ENCODE data around the gene ACKR1. TPM values are rescaled to one million over a fixed set of nuclear protein-coding genes. Genes with fewer than 3 reads are reported as not detected.

ACKR1 gene
- total RNA-seq, 3 donors from 2014 or later (not counting 1 experiment from before 2014, with no cell fraction given), result not detected

DNA sequence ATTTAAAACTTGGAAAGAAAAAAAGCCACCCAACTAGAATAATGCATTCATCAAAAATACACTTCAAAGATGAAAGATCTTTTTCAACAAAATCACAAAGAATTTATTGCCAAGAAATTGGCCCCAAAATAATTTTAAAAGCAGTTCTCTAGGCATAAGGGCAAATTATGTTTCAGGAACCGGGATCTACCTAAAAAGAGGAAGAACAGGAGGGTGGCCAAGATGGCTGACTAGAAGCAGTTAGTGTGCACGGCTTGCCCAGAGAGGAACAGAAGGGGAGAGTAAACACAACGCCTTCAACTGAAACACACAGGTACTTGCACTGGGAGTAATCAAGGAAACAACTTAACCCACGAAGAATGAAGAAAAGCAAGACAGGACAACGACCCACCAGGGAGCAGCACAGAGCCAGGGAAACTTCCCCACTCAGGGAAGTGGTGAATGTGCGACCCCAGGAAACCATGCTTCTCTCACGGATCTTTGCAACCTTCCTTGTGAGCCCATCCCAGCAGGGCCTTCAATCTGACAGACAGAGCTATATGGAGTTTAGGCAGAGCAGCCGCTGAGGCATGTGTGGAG, 46.1 kb downstream of the ACKR1 start:
- ATAC-seq, result no peak
- DNase-seq, result no peak
- TF ChIP-seq, protein P1, sequence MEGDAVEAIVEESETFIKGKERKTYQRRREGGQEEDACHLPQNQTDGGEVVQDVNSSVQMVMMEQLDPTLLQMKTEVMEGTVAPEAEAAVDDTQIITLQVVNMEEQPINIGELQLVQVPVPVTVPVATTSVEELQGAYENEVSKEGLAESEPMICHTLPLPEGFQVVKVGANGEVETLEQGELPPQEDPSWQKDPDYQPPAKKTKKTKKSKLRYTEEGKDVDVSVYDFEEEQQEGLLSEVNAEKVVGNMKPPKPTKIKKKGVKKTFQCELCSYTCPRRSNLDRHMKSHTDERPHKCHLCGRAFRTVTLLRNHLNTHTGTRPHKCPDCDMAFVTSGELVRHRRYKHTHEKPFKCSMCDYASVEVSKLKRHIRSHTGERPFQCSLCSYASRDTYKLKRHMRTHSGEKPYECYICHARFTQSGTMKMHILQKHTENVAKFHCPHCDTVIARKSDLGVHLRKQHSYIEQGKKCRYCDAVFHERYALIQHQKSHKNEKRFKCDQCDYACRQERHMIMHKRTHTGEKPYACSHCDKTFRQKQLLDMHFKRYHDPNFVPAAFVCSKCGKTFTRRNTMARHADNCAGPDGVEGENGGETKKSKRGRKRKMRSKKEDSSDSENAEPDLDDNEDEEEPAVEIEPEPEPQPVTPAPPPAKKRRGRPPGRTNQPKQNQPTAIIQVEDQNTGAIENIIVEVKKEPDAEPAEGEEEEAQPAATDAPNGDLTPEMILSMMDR (IDR thresholded peaks at IDR 0.05), result no peak
- Histone ChIP-seq H3K4me1 (ENCODE audit: control insufficient read depth, insufficient read depth, low read length) (no peaks in the 10 kb centered on the region), H3K36me3 (ENCODE audit: control insufficient read depth, insufficient read depth, low read length) (no peaks in the 10 kb centered on the region), H3K9me3 (ENCODE audit: control insufficient read depth, insufficient read depth, low read length) (no peaks in the 10 kb centered on the region), H3K27ac (ENCODE audit: low read length) (no peak overlapping the region), H3K27me3 (ENCODE audit: control insufficient read depth, insufficient read depth, low read length) (no peaks in the 10 kb centered on the region), H3K4me3 (ENCODE audit: low read length) (no peak overlapping the region)
- H3K4me3 Mint-ChIP-seq, result no peak overlapping the region
- intact Hi-C loops (cut with micrococcal nuclease), result no loop called here
- no peaks in the 10 kb centered on the region for H3K4me1 Mint-ChIP-seq
- H3K27ac Mint-ChIP-seq, result no peak overlapping the region
- WGBS (ENCODE audit: insufficient coverage), result 81% methylated on average over 8 of the region's 8 CpGs
- peaks cover 8% of the 10 kb centered on the region for H3K36me3 Mint-ChIP-seq
- H3K9me3 Mint-ChIP-seq, result no peaks in the 10 kb centered on the region
- H3K27me3 Mint-ChIP-seq (ENCODE audit: low read depth in 2 of 2), result peaks cover 6 to 45% of the 10 kb centered on the region in 2 donors

Other genes starting within 250 kb of the ACKR1 start
- 100 to 1,000 TPM; 141 to 218 (median 151) TPM for gene IFI16, start 195.0 kb upstream of the ACKR1 start, total RNA-seq
- gene AIM2, start 128.1 kb upstream of the ACKR1 start, total RNA-seq, result 1 to 10 TPM in 1 of 3 donors, not detected in 2; 1.1 TPM
- gene CADM3, start 33.3 kb upstream of the ACKR1 start, total RNA-seq, result not detected
- gene FCER1A, start 97.5 kb downstream of the ACKR1 start, total RNA-seq, result 100 to 1,000 TPM in 1 of 3 donors, 1 to 10 TPM in 2; 6.5 to 154 (median 7.0) TPM
- not detected for gene OR10J4, start 227.3 kb downstream of the ACKR1 start, total RNA-seq
- not detected for gene OR10J1, start 234.8 kb downstream of the ACKR1 start, total RNA-seq